Activated CD8-positive, alpha-beta T cell treated with anti-CD3 and anti-CD28 coated beads, Interleukin-2, amount 10 ng/mL, durations not matched to agents 7 days and 5 days (primary cell): ENCODE results near the gene PAMR1. TPM values are rescaled to one million over a fixed set of nuclear protein-coding genes. Genes with fewer than 3 reads are reported as not detected.
"Not testable (repeated sequence)": the region's sequence is repeated elsewhere in the genome, so short reads cannot be mapped to it uniquely, and the experiment has no call there.

Experiments used
- ATAC-seq: fragments of 150-1000 bp; cut with Tn5 transposase; one replicate; pipeline ENCODE4 v1.10.0; 2021; ENCODE audit warnings: moderate library complexity
- CTCF ChIA-PET: fragments of 350-600 bp; sonication (Branson Sonifier 250); formaldehyde crosslinking; loops from one replicate; lab custom pipeline; 2021; ENCODE audit warnings: antibody characterized with exemption; lab: Charles Lee
- POLR2A ChIA-PET: fragments of 350-600 bp; sonication (Branson Sonifier 250); formaldehyde crosslinking; loops from one replicate; lab custom pipeline; 2021; ENCODE audit warnings: antibody characterized with exemption; lab: Charles Lee
- DNase-seq: peaks from one replicate; pipeline ENCODE4 v3.0.0-alpha.2; 2020
- H3K27ac Mint-ChIP-seq: one replicate; pipeline ENCODE4 v1.8.0; 2021; ENCODE audit warnings: mild to moderate bottlenecking, mixed read lengths
- H3K27me3 Mint-ChIP-seq: one replicate; pipeline ENCODE4 v1.8.0; 2021; ENCODE audit warnings: low read depth, mixed read lengths
- H3K36me3 Mint-ChIP-seq: one replicate; pipeline ENCODE4 v1.8.0; 2021; ENCODE audit warnings: low read depth, mixed read lengths
- H3K4me1 Mint-ChIP-seq: one replicate; pipeline ENCODE4 v1.8.0; 2021; ENCODE audit warnings: low read depth, mixed read lengths
- H3K4me3 Mint-ChIP-seq: one replicate; pipeline ENCODE4 v1.8.0; 2021; ENCODE audit warnings: mild to moderate bottlenecking, mixed read lengths
- H3K9me3 Mint-ChIP-seq: one replicate; pipeline ENCODE4 v1.8.0; 2022; ENCODE audit warnings: mixed read lengths; ENCODE audit not compliant: insufficient read depth
- total RNA-seq, 2 experiments: library from RNA; stranded (reverse); gene quantifications; one replicate each; pipeline ENCODE4 v1.2.3, GENCODE V29; 2021

The PAMR1 gene
- total RNA-seq, 2 experiments from 2014 or later: not detected

GRCh38 chr11:35553831-35554230 is 28.4 kb upstream of the PAMR1 start:
- Mint-ChIP-seq H3K4me1 (no peaks in the 10 kb centered on the region), H3K27ac (no peak overlapping the region), H3K9me3 (no peaks in the 10 kb centered on the region), H3K4me3 (no peak overlapping the region), H3K27me3 (peaks cover 14% of the 10 kb centered on the region), H3K36me3 (no peaks in the 10 kb centered on the region)
- ATAC-seq (no peak), DNase-seq (no peak)
- CTCF ChIA-PET: no interaction called here
- POLR2A ChIA-PET: no interaction called here

DNA sequence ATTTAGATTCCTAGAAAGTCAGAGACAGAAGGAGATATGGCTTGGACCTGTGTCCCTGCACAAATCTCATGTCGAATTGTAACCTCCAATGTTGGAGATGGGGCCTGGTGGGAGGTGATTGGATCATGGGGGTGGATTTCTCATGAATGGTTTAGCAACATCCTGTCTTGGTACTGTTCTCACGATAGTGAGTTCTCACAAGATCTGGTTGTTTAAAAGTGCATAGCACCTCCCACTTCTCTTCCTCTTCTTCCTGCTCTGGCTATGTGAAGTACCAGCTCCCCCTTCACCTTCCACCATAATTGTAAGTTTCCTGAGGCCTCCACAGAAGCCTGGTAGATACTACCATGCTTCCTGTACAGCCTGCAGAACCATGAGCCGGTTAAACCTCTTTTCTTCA is 27.6 kb upstream of the PAMR1 start:
- H3K9me3 Mint-ChIP-seq: no peaks in the 10 kb centered on the region
- DNase-seq (no peak), ATAC-seq (no peak)
- H3K36me3 Mint-ChIP-seq: no peaks in the 10 kb centered on the region
- peaks cover 15% of the 10 kb centered on the region for H3K27me3 Mint-ChIP-seq
- ChIA-PET CTCF (no interaction called here), POLR2A (no interaction called here)
- H3K4me1 Mint-ChIP-seq: no peaks in the 10 kb centered on the region
- no peak overlapping the region for H3K27ac Mint-ChIP-seq
- no peak overlapping the region for H3K4me3 Mint-ChIP-seq

- no peak overlapping the region for H3K4me3 Mint-ChIP-seq
- no peak overlapping the region for H3K27ac Mint-ChIP-seq
- H3K4me1 Mint-ChIP-seq: no peaks in the 10 kb centered on the region
- H3K9me3 Mint-ChIP-seq: no peaks in the 10 kb centered on the region
- ATAC-seq: no peak
- ChIA-PET POLR2A (no interaction called here), CTCF (no interaction called here)
- no peaks in the 10 kb centered on the region for H3K36me3 Mint-ChIP-seq
- no peak for DNase-seq
- H3K27me3 Mint-ChIP-seq: peaks cover 14% of the 10 kb centered on the region
Observed at GRCh38 chr11:35552616-35553015, 27.2 kb upstream of the PAMR1 start.

DNA sequence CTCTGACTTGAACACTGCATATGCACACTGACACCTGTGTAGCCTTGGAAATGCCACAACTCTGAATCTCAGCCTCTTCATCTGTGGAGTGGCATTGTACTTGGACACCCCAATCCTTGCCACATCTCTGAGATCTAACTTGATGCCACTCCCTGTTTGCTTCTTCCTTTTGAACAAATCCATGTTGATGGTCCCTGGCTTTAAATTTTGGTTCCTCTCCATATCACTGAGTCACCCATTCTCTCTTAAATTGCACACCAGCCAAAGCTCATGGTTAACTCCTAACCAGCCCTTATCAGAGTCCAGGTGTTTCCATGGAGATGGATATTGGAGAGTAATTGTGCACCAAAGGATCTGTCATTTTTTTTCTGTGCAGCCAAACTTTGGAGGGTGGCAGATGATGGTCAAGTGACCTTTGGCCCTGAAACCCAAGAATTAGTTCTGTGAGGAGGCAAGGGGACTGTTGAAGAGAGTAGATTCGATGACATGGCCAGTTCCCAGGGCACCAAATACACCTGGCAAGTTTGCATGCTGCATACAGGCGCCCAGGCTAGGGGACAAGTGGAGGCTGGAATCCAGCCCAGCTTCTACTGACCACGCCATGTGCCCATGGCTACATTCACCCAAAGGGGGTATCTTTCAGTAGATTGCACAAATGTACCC is 25.1 kb upstream of the PAMR1 start:
- CTCF ChIA-PET: no interaction called here
- Mint-ChIP-seq H3K36me3 (no peaks in the 10 kb centered on the region), H3K4me1 (no peaks in the 10 kb centered on the region), H3K9me3 (no peaks in the 10 kb centered on the region), H3K27me3 (peaks cover 16% of the 10 kb centered on the region), H3K27ac (no peak overlapping the region), H3K4me3 (no peak overlapping the region)
- DNase-seq (no peak), ATAC-seq (no peak)
- POLR2A ChIA-PET: no interaction called here

DNA sequence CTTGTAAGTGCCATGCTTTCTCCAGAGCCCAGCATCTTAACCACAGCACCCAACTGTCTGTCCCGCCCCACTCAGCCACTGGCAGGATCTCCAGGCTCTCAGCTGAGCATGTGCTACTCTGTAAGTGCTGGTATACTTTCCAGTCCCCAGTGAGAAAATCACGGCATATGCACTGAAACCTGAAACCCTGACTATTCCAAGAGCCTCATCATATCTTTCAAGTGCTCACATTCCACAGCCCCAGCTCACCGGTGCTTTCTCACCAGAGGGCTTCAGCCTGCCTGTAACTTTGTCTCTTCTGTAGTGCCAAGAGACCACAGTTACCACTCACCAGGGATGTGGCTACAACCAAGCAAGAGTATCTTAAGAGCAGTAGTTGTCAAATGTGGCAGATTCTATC is 24.4 kb upstream of the PAMR1 start:
- H3K4me1 Mint-ChIP-seq: no peaks in the 10 kb centered on the region
- H3K4me3 Mint-ChIP-seq: no peak overlapping the region
- no peak overlapping the region for H3K27ac Mint-ChIP-seq
- peaks cover 13% of the 10 kb centered on the region for H3K27me3 Mint-ChIP-seq
- no peak for ATAC-seq
- CTCF ChIA-PET: no interaction called here
- H3K36me3 Mint-ChIP-seq: no peaks in the 10 kb centered on the region
- DNase-seq: no peak
- no peaks in the 10 kb centered on the region for H3K9me3 Mint-ChIP-seq
- POLR2A ChIA-PET: no interaction called here

DNA sequence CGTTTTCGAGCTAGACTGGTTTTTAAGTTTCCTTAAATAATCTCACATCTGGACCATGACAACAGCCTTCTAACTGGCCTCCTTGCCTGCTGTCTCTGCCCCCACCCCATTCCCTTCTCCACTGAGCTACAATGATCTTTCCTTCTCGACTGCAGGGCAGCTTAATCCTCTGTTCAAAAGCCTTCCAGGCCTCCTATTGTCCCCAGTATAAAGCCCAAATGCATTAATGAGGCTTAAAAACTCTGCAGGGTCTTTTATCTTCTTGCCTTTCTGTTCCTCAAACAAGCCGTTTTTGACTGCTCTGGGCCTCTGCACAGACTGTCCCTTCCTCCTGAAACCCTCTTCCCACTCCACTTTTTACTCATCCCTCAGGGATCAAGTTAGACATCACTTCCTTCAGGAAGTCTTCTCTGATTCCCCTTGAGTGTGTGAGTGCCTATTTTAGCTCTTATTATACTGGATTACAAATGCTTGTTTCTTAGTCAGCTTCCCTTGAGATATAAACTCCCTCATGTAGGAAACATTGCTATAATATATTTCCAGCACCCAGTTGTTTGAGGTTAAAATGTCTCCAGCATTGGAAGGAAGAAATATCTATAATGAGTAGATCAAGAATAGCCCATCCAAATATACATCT is 23.6 kb upstream of the PAMR1 start:
- Mint-ChIP-seq H3K36me3 (no peaks in the 10 kb centered on the region), H3K27ac (no peak overlapping the region), H3K4me1 (no peaks in the 10 kb centered on the region), H3K4me3 (no peak overlapping the region), H3K9me3 (no peaks in the 10 kb centered on the region), H3K27me3 (peaks cover 13% of the 10 kb centered on the region)
- ChIA-PET CTCF (no interaction called here), POLR2A (no interaction called here)
- ATAC-seq (no peak), DNase-seq (no peak)

DNA sequence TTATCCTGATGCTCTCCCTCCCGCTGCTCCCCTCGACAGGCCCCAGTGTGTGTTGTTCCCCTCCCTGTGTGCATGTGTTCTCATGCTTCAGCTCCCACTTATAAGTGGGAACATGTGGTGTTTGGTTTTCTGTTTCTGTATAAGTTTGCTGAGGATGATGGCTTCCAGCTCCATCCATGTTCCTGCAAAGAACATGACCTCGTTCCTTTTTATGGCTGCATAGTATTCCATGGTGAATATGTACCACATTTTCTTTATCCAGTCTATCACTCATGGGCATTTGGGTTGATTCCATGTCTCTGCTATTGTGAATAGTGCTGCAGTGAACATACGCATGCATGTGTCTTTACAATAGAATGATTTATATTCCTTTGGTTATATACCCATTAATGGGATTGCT is 22.6 kb upstream of the PAMR1 start:
- CTCF ChIA-PET, H3K9me3 Mint-ChIP-seq, H3K36me3 Mint-ChIP-seq, ATAC-seq, DNase-seq, H3K4me3 Mint-ChIP-seq, H3K4me1 Mint-ChIP-seq, H3K27ac Mint-ChIP-seq, POLR2A ChIA-PET: not testable (repeated sequence)
- H3K27me3 Mint-ChIP-seq: peaks cover 11% of the 10 kb centered on the region

- ATAC-seq: no peak
- no peak for DNase-seq
- H3K4me3 Mint-ChIP-seq: no peak overlapping the region
- H3K4me1 Mint-ChIP-seq: no peaks in the 10 kb centered on the region
- POLR2A ChIA-PET: interaction anchor here (1.5 kb wide), 1 partner anchor 21 kb away, joined by 5 read pairs; the partner anchor contains the start of gene PAMR1
- CTCF ChIA-PET: interaction anchor here (1.1 kb wide), 1 partner anchor 720 kb away, joined by 3 read pairs; no protein-coding TSS in a partner anchor
- H3K27me3 Mint-ChIP-seq: peaks cover 11% of the 10 kb centered on the region
- no peaks in the 10 kb centered on the region for H3K36me3 Mint-ChIP-seq
- no peaks in the 10 kb centered on the region for H3K9me3 Mint-ChIP-seq
- no peak overlapping the region for H3K27ac Mint-ChIP-seq
Observed at GRCh38 chr11:35546317-35546716, 20.9 kb upstream of the PAMR1 start.

- Mint-ChIP-seq H3K4me3 (no peak overlapping the region), H3K9me3 (no peaks in the 10 kb centered on the region), H3K36me3 (no peaks in the 10 kb centered on the region), H3K27ac (no peak overlapping the region), H3K27me3 (peaks cover 9% of the 10 kb centered on the region), H3K4me1 (no peaks in the 10 kb centered on the region)
- DNase-seq (no peak), ATAC-seq (no peak)
- ChIA-PET POLR2A (no interaction called here), CTCF (interaction anchor here (1.1 kb wide), 1 partner anchor 721 kb away, joined by 3 read pairs; no protein-coding TSS in a partner anchor)
Observed at GRCh38 chr11:35545391-35546003, 20.1 kb upstream of the PAMR1 start.

DNA sequence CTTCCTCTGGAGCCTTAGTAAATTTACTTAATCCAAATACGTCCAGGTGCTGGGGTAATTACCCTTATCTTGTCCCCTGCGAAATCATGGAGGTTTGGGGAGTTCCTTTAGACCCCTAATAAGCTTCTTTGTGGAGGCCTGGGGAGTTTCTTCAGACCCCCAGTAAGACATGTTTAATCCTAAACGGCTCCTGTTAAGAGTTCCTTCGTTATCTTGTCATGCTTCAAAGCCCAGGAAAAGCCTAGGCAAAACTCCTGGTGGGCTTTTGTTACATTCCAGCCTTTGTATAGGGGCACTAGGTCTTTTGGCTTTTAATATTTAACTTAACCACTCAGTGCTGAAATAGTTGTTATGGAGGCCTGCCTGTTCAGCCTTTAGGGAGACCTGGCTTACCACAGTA is 18.1 kb upstream of the PAMR1 start:
- H3K27ac Mint-ChIP-seq: no peak overlapping the region
- ChIA-PET CTCF (no interaction called here), POLR2A (no interaction called here)
- H3K36me3 Mint-ChIP-seq: no peaks in the 10 kb centered on the region
- DNase-seq (no peak), ATAC-seq (no peak)
- no peak overlapping the region for H3K4me3 Mint-ChIP-seq
- H3K4me1 Mint-ChIP-seq: no peaks in the 10 kb centered on the region
- peaks cover 9% of the 10 kb centered on the region for H3K27me3 Mint-ChIP-seq
- H3K9me3 Mint-ChIP-seq: no peaks in the 10 kb centered on the region

DNA sequence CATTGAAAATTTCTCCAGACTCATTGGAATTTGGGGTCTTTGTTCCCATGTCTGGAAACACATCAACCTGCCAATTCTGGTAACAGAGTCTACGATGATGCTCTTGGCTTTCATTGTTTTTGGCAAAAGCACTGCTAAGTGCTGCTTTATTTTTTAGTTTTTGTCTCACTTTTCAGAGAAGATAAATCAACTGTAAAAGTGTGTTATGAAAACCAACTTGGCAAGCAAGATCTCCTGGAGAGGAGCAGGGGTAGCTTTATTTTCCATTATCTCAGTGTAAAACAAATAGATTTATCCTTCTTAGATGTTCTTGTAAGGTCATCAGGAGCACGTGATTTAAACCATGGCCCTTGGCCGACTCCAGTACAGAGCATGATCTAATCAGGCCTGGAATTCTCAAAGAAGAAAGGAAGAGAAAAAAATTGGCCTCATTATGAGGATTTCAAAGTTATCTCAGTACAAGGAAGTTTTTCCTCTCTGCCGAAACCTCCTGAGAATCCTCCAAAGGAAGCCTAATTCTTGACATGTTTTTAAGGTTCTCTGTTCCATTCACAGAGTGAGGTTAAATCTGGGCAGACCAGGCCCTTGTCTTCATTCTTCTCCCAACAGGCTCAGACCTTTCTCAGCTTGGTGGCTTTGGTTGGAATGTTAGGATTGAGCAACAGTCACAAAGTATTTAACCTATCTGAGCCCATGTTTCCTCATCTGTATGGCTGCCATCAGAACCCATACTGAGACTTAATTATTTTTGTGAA is 16.4 kb upstream of the PAMR1 start:
- ChIA-PET CTCF (no interaction called here), POLR2A (no interaction called here)
- H3K27ac Mint-ChIP-seq: no peak overlapping the region
- peaks cover 3% of the 10 kb centered on the region for H3K27me3 Mint-ChIP-seq
- no peak overlapping the region for H3K4me3 Mint-ChIP-seq
- H3K9me3 Mint-ChIP-seq: no peaks in the 10 kb centered on the region
- no peak for DNase-seq
- ATAC-seq: no peak
- H3K36me3 Mint-ChIP-seq: no peaks in the 10 kb centered on the region
- H3K4me1 Mint-ChIP-seq: no peaks in the 10 kb centered on the region

DNA sequence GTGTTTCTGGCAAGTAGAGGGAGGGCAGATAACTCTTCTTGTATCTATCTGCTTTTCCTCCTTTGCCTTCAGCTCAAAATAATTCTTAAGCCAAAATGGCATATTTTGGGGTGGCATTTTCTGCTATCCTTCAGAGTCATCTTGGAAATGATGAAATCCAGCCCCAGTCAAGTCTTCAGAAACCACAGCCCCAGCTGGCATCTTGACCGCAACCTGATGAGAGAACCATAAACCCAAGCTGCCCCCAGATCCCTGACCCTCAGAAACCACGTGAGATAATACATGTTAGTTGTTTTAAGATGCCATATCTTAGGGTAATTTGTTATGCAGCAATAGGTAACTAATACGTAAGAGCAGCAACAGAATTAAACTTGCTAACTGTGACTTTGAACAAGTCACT is 15.1 kb upstream of the PAMR1 start:
- no peaks in the 10 kb centered on the region for H3K4me1 Mint-ChIP-seq
- no peak overlapping the region for H3K4me3 Mint-ChIP-seq
- ChIA-PET CTCF (no interaction called here), POLR2A (interaction anchor here (0.6 kb wide), 1 partner anchor 741 kb away, joined by 3 read pairs; no protein-coding TSS in a partner anchor)
- H3K9me3 Mint-ChIP-seq: no peaks in the 10 kb centered on the region
- H3K27me3 Mint-ChIP-seq: peaks cover 3% of the 10 kb centered on the region
- DNase-seq (no peak), ATAC-seq (no peak)
- no peak overlapping the region for H3K27ac Mint-ChIP-seq
- H3K36me3 Mint-ChIP-seq: no peaks in the 10 kb centered on the region
